Endothelial cell (in vitro differentiated cells): ENCODE results near the gene CCL21. TPM values are rescaled to one million over a fixed set of nuclear protein-coding genes. Genes with fewer than 3 reads are reported as not detected.

Source experiments
- DNase-seq: peaks from one replicate; pipeline ENCODE4 v3.0.0; 2021; ENCODE audit warnings: low spot score
- H3K27ac Mint-ChIP-seq: one replicate; pipeline ENCODE4 v1.8.0; 2021; ENCODE audit warnings: mixed read lengths, inconsistent platforms; ENCODE audit not compliant: unreplicated experiment
- H3K27me3 Mint-ChIP-seq: one replicate; pipeline ENCODE4 v1.8.0; 2021; ENCODE audit warnings: mild to moderate bottlenecking, moderate library complexity, mixed read lengths, inconsistent platforms; ENCODE audit not compliant: unreplicated experiment
- H3K36me3 Mint-ChIP-seq: one replicate; pipeline ENCODE4 v1.8.0; 2021; ENCODE audit warnings: mild to moderate bottlenecking, low read depth, mixed read lengths, inconsistent platforms; ENCODE audit not compliant: unreplicated experiment
- H3K4me1 Mint-ChIP-seq: one replicate; pipeline ENCODE4 v1.8.0; 2021; ENCODE audit warnings: mild to moderate bottlenecking, mixed read lengths, inconsistent platforms; ENCODE audit not compliant: unreplicated experiment
- H3K4me3 Mint-ChIP-seq: one replicate; pipeline ENCODE4 v1.8.0; 2021; ENCODE audit warnings: mild to moderate bottlenecking, mixed read lengths, inconsistent platforms; ENCODE audit not compliant: unreplicated experiment
- H3K9me3 Mint-ChIP-seq: one replicate; pipeline ENCODE4 v1.8.0; 2021; ENCODE audit warnings: mixed read lengths, inconsistent platforms; ENCODE audit not compliant: unreplicated experiment
- total RNA-seq: library from RNA; stranded (reverse); fragmentation: NEBNext Ultra II Directional; extraction: Animal tissue kit (Norgen Biotek cat#: 25700); gene quantifications from one replicate; pipeline ENCODE4 v1.2.1, GENCODE V29; 2021; ENCODE audit not compliant: unreplicated experiment
- TF ChIP-seq, protein P1 (sequence below): fragments of 200-600 bp; sonication (generic); IDR thresholded peaks from one replicate; pipeline ENCODE4 v1.5.0; 2021; ENCODE audit warnings: antibody characterized with exemption; ENCODE audit not compliant: unreplicated experiment

The CCL21 gene
- total RNA-seq, 1 donor from 2014 or later: not detected

DNA sequence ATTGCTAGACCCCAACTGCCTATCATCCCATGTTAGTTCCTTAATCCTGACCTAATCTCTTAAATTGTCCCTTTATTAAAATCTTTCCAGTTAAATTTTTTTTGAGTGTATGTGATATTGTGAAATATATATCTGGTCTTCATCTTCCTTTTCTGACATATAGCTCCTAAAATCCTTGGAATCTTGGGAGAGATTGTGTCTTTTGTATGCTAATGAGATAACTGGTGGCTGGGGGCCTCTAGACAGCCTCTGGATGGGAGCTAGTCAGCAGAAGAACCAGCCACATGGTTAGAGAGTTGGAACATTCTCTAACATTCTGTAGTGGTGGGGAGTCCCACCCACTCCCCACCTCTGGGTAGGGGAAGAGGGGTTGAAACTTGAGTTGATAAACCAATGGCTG is 15.1 kb downstream of the CCL21 start:
- Mint-ChIP-seq H3K36me3 (no peaks in the 10 kb centered on the region), H3K4me1 (peaks cover 8% of the 10 kb centered on the region), H3K4me3 (no peak overlapping the region), H3K27me3 (peaks cover 2% of the 10 kb centered on the region), H3K9me3 (no peaks in the 10 kb centered on the region), H3K27ac (no peak overlapping the region)
- DNase-seq: no peak
- TF ChIP-seq, protein P1, sequence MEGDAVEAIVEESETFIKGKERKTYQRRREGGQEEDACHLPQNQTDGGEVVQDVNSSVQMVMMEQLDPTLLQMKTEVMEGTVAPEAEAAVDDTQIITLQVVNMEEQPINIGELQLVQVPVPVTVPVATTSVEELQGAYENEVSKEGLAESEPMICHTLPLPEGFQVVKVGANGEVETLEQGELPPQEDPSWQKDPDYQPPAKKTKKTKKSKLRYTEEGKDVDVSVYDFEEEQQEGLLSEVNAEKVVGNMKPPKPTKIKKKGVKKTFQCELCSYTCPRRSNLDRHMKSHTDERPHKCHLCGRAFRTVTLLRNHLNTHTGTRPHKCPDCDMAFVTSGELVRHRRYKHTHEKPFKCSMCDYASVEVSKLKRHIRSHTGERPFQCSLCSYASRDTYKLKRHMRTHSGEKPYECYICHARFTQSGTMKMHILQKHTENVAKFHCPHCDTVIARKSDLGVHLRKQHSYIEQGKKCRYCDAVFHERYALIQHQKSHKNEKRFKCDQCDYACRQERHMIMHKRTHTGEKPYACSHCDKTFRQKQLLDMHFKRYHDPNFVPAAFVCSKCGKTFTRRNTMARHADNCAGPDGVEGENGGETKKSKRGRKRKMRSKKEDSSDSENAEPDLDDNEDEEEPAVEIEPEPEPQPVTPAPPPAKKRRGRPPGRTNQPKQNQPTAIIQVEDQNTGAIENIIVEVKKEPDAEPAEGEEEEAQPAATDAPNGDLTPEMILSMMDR: no peak

DNA sequence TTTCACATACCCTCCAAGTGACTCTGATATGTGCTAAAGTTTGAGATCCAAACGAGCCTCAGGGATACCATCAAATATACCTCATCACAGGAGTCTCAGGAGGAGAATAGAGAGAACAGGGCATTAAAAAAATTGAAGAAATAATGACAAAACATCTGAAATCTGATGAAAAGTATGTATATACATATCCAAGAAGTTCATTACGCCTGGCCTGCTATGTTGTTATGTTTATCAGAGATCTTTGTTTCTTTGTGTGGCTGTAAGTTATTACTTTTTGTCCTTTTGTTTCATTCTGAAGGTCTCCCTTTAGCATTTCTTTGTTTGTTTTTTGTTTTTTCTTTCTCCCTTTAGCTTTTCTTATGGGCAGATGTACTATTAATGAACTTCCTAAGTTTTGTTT is 16.4 kb downstream of the CCL21 start:
- Mint-ChIP-seq H3K4me3 (no peak overlapping the region), H3K27me3 (peaks cover 5% of the 10 kb centered on the region), H3K36me3 (no peaks in the 10 kb centered on the region), H3K9me3 (no peaks in the 10 kb centered on the region), H3K4me1 (peaks cover 8% of the 10 kb centered on the region), H3K27ac (no peak overlapping the region)
- TF ChIP-seq, protein P1: no peak
- no peak for DNase-seq

DNA sequence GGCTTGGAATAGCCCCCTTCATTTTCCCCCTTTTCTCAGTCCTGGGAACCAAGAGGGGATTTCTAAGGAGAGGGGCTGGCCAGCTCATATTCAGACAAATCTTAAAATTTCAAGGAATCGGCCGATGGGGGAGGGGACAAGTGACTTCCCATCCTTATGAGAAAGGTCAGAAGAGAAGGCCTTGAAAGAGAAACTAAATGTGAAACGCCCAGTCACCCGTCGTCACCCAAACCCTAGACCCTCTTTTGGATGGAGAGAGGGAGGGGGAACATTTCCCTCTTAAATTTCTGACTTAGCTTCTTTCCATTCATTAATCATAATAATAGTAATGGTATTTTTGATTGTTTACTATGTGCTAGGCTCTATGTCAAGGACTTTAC is 18.0 kb downstream of the CCL21 start:
- Mint-ChIP-seq H3K4me1 (peaks cover 8% of the 10 kb centered on the region), H3K9me3 (no peaks in the 10 kb centered on the region), H3K27ac (no peak overlapping the region), H3K4me3 (no peak overlapping the region), H3K27me3 (peaks cover 10% of the 10 kb centered on the region), H3K36me3 (no peaks in the 10 kb centered on the region)
- TF ChIP-seq, protein P1: no peak
- DNase-seq: no peak

DNA sequence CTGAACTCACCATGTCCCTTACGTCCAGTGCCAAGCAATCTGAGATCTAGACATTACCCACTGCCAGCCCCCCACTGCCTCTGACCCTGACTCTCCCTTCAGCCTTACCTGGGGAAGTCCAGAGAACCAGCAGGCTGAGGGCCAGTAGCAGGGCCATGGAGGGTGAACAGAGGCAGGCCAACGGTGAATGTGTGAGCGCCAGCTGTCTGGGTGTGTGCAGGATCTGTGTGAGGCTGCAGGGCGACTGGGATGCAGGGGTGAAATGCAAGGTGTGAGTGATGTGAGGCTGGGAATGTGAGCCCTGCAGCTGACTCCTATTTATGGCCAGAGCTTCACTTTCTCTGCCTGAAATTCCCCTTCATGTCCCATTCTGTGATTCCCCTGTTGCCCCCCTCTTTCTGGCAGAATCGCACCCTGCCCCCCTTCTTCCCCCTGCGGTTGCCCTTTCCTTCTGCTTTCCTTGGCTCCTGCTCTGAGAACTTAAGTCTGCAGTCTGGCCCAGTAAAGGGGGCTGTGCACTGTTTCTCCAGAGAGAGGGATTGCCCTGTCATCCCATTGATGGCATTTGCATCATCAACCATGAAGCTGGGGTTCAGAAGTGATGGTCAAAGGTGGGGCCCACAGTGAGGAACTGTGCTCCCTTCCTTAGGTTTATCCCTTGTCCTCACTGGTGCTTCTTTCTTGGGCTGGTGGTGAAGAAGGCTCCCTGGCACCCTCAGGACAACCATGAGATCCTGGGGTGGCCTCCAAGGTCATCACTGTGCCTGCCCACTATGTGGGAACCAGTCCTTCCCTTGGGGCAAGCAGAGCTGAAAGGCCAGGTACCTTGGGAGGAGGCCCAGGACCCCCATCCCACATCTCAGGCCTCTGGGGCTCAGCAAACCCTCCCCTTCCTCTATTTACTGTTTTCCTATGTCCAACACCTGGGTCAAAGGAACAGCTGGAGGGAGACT is 18.7 kb downstream of the CCL21 start, which contains the start of gene CCL19:
CCL19 (minus strand) TSS at position 294 of the 953 bp plus-strand sequence; CDS start at position 157, 137 bp downstream.
- H3K4me3 Mint-ChIP-seq: no peak within 1 kb of the TSS
- TF ChIP-seq, protein P1: no peak
- H3K4me1 Mint-ChIP-seq: peaks cover 8% of the 10 kb centered on the region
- peaks cover 10% of the 10 kb centered on the region for H3K27me3 Mint-ChIP-seq
- no peak for DNase-seq
- no peaks in the 10 kb centered on the region for H3K9me3 Mint-ChIP-seq
- H3K27ac Mint-ChIP-seq: no peak within 1 kb of the TSS
- no peaks in the 10 kb centered on the region for H3K36me3 Mint-ChIP-seq

DNA sequence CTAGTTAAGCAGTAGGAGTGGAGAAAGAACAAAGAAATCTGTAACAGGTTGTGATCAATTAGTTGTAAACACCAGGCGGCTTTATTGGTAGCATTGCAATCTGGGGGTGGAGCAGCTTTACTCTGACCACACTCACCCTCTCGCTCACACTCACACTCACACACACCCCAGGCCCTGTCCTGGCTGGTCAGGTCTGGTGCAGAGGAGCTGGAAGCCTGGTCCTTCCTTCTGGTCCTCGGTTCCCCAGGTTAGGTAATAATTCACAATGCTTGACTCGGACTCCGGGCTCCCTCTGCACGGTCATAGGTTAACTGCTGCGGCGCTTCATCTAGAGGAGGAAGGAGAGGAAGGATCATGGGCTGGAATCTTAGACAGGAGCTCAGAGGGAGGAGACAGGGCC is 20.4 kb downstream of the CCL21 start:
- Mint-ChIP-seq H3K27me3 (peaks cover 12% of the 10 kb centered on the region), H3K27ac (no peak overlapping the region), H3K4me1 (peaks cover 3% of the 10 kb centered on the region), H3K4me3 (no peak overlapping the region), H3K9me3 (no peaks in the 10 kb centered on the region), H3K36me3 (no peaks in the 10 kb centered on the region)
- TF ChIP-seq, protein P1: no peak
- DNase-seq: no peak
